GM21737 (cell line): ENCODE data around the gene PGC.

Experiments
- ATAC-seq: cut with Tn5 transposase; IDR thresholded peaks from one replicate; pipeline ENCODE4 v1.9.1; 2021; ENCODE audit warnings: mild to moderate bottlenecking, moderate library complexity; ENCODE audit not compliant: unreplicated experiment

Gene PGC

GRCh38 chr6:41717392-41717736 is 29.8 kb downstream of the PGC start:
- ATAC-seq = no peak

- no peak for ATAC-seq
These were observed 30.4 kb downstream of the PGC start for GRCh38 chr6:41716516-41717391.

- no peak for ATAC-seq
These were observed 31.2 kb downstream of the PGC start for GRCh38 chr6:41715795-41716515.

GRCh38 chr6:41714556-41715273 is 32.5 kb downstream of the PGC start:
- ATAC-seq = no peak

GRCh38 chr6:41713650-41714291 is 33.4 kb downstream of the PGC start:
- peak; percentile 52 for ATAC-seq

GRCh38 chr6:41713159-41713649 is 34.0 kb downstream of the PGC start:
- peak; percentile 2 for ATAC-seq

- ATAC-seq = no peak
These were observed 34.5 kb downstream of the PGC start for GRCh38 chr6:41712651-41713103.

- no peak for ATAC-seq
These were observed 35.7 kb downstream of the PGC start for GRCh38 chr6:41711323-41712038.

GRCh38 chr6:41709375-41709774 is 37.8 kb downstream of the PGC start:
- no peak for ATAC-seq

GRCh38 chr6:41708856-41709255 is 38.3 kb downstream of the PGC start:
- no peak for ATAC-seq

- ATAC-seq = no peak
These were observed 39.5 kb downstream of the PGC start for GRCh38 chr6:41707565-41708200.

- ATAC-seq = no peak
These were observed 40.2 kb downstream of the PGC start for GRCh38 chr6:41706876-41707564.

- ATAC-seq = peak; percentile 71
These were observed 41.0 kb downstream of the PGC start for GRCh38 chr6:41705996-41706835.

- no peak for ATAC-seq
These were observed 41.7 kb downstream of the PGC start for GRCh38 chr6:41705311-41705995.

- ATAC-seq = no peak
These were observed 42.4 kb downstream of the PGC start for GRCh38 chr6:41704656-41705310.

GRCh38 chr6:41704028-41704427 is 43.2 kb downstream of the PGC start:
- ATAC-seq = no peak
